Measurements from ENCODE around the gene ANGPTL4.
"Not testable (repeated sequence)": the region's sequence is repeated elsewhere in the genome, so short reads cannot be mapped to it uniquely, and the experiment has no call there.

The ANGPTL4 gene

GRCh38 chr19:8391198-8392016 is 27.5 kb downstream of the ANGPTL4 start:
- no peak for DNase-seq

GRCh38 chr19:8392017-8392591 is 28.1 kb downstream of the ANGPTL4 start:
- no peak for DNase-seq

- DNase-seq: no peak
Observed at GRCh38 chr19:8393192-8393870, 29.4 kb downstream of the ANGPTL4 start.

GRCh38 chr19:8393871-8394250 is 29.9 kb downstream of the ANGPTL4 start:
- DNase-seq: no peak

- DNase-seq: no peak
Observed at GRCh38 chr19:8395621-8396082, 31.7 kb downstream of the ANGPTL4 start.

- DNase-seq: no peak
Observed at GRCh38 chr19:8396185-8396562, 32.2 kb downstream of the ANGPTL4 start.

GRCh38 chr19:8396563-8397203 is 32.7 kb downstream of the ANGPTL4 start:
- peak; percentile 6 to 34 for DNase-seq

GRCh38 chr19:8397271-8397670 is 33.3 kb downstream of the ANGPTL4 start:
- DNase-seq: no peak

- no peak for DNase-seq
Observed at GRCh38 chr19:8397746-8398310, 33.9 kb downstream of the ANGPTL4 start.

GRCh38 chr19:8398311-8398771 is 34.4 kb downstream of the ANGPTL4 start:
- DNase-seq: no peak

GRCh38 chr19:8399681-8400188 is 35.8 kb downstream of the ANGPTL4 start:
- no peak for DNase-seq

- no peak for DNase-seq
Observed at GRCh38 chr19:8401981-8402411, 38.0 kb downstream of the ANGPTL4 start.

- no peak for DNase-seq
Observed at GRCh38 chr19:8403098-8403819, 39.3 kb downstream of the ANGPTL4 start.

GRCh38 chr19:8403820-8404109 is 39.8 kb downstream of the ANGPTL4 start:
- no peak for DNase-seq

GRCh38 chr19:8404391-8405151 is 40.6 kb downstream of the ANGPTL4 start:
- DNase-seq: no peak

- DNase-seq: not testable (repeated sequence)
Observed at GRCh38 chr19:8410718-8411117, 46.8 kb downstream of the ANGPTL4 start.

GRCh38 chr19:8412783-8413628 is 49.1 kb downstream of the ANGPTL4 start, which contains the start of gene MARCHF2:
Gene MARCHF2, plus strand, starts transcription at chr19:8413305. Its CDS starts 8,536 bp downstream, at chr19:8421841.
- DNase-seq: peak; percentile 91 to 98

GRCh38 chr19:8413629-8413995 is 49.7 kb downstream of the ANGPTL4 start:
- DNase-seq: no peak

GRCh38 chr19:8416796-8417195 is 52.8 kb downstream of the ANGPTL4 start:
- no peak for DNase-seq

Data from NCI-H524 (cell line).